Measurements from ENCODE around the gene EXOC6B. TPM values are rescaled to one million over a fixed set of nuclear protein-coding genes. Genes with fewer than 3 reads are reported as not detected.

Gene EXOC6B
- total and polyA plus RNA-seq, 2 of the 8 experiments (the other 6 are each of a cell fraction or from before 2014, with no cell fraction given), result 13.5 to 33.0 TPM

GRCh38 chr2:72689579-72690195, 136.1 kb downstream of the EXOC6B start (continued):
- TF ChIP-seq, protein P1, sequence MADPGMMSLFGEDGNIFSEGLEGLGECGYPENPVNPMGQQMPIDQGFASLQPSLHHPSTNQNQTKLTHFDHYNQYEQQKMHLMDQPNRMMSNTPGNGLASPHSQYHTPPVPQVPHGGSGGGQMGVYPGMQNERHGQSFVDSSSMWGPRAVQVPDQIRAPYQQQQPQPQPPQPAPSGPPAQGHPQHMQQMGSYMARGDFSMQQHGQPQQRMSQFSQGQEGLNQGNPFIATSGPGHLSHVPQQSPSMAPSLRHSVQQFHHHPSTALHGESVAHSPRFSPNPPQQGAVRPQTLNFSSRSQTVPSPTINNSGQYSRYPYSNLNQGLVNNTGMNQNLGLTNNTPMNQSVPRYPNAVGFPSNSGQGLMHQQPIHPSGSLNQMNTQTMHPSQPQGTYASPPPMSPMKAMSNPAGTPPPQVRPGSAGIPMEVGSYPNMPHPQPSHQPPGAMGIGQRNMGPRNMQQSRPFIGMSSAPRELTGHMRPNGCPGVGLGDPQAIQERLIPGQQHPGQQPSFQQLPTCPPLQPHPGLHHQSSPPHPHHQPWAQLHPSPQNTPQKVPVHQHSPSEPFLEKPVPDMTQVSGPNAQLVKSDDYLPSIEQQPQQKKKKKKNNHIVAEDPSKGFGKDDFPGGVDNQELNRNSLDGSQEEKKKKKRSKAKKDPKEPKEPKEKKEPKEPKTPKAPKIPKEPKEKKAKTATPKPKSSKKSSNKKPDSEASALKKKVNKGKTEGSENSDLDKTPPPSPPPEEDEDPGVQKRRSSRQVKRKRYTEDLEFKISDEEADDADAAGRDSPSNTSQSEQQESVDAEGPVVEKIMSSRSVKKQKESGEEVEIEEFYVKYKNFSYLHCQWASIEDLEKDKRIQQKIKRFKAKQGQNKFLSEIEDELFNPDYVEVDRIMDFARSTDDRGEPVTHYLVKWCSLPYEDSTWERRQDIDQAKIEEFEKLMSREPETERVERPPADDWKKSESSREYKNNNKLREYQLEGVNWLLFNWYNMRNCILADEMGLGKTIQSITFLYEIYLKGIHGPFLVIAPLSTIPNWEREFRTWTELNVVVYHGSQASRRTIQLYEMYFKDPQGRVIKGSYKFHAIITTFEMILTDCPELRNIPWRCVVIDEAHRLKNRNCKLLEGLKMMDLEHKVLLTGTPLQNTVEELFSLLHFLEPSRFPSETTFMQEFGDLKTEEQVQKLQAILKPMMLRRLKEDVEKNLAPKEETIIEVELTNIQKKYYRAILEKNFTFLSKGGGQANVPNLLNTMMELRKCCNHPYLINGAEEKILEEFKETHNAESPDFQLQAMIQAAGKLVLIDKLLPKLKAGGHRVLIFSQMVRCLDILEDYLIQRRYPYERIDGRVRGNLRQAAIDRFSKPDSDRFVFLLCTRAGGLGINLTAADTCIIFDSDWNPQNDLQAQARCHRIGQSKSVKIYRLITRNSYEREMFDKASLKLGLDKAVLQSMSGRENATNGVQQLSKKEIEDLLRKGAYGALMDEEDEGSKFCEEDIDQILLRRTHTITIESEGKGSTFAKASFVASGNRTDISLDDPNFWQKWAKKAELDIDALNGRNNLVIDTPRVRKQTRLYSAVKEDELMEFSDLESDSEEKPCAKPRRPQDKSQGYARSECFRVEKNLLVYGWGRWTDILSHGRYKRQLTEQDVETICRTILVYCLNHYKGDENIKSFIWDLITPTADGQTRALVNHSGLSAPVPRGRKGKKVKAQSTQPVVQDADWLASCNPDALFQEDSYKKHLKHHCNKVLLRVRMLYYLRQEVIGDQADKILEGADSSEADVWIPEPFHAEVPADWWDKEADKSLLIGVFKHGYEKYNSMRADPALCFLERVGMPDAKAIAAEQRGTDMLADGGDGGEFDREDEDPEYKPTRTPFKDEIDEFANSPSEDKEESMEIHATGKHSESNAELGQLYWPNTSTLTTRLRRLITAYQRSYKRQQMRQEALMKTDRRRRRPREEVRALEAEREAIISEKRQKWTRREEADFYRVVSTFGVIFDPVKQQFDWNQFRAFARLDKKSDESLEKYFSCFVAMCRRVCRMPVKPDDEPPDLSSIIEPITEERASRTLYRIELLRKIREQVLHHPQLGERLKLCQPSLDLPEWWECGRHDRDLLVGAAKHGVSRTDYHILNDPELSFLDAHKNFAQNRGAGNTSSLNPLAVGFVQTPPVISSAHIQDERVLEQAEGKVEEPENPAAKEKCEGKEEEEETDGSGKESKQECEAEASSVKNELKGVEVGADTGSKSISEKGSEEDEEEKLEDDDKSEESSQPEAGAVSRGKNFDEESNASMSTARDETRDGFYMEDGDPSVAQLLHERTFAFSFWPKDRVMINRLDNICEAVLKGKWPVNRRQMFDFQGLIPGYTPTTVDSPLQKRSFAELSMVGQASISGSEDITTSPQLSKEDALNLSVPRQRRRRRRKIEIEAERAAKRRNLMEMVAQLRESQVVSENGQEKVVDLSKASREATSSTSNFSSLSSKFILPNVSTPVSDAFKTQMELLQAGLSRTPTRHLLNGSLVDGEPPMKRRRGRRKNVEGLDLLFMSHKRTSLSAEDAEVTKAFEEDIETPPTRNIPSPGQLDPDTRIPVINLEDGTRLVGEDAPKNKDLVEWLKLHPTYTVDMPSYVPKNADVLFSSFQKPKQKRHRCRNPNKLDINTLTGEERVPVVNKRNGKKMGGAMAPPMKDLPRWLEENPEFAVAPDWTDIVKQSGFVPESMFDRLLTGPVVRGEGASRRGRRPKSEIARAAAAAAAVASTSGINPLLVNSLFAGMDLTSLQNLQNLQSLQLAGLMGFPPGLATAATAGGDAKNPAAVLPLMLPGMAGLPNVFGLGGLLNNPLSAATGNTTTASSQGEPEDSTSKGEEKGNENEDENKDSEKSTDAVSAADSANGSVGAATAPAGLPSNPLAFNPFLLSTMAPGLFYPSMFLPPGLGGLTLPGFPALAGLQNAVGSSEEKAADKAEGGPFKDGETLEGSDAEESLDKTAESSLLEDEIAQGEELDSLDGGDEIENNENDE (IDR thresholded peaks at IDR 0.05; ENCODE audit: insufficient replicate concordance, low read length), result no peak
- TF ChIP-seq JUN (IDR thresholded peaks at IDR 0.05; ENCODE audit: low read depth, low read length) (no peak), POU5F1 (IDR thresholded peaks at IDR 0.05; ENCODE audit: low read depth, low read length) (no peak), EZH2 (IDR thresholded peaks at IDR 0.05; ENCODE audit: low read depth, low read length, severe bottlenecking) (no peak), ASH2L (IDR thresholded peaks at IDR 0.05; ENCODE audit: low read length) (no peak)
